IPS DF 4.7 (cell line): ENCODE measurements around the gene CLDN11.

Experiments used
- DNase-seq: peaks from one replicate; pipeline ENCODE4 v3.0.0-alpha.2; 2013; ENCODE audit warnings: low spot score; ENCODE audit errors: extremely low read depth

CLDN11 gene

DNA sequence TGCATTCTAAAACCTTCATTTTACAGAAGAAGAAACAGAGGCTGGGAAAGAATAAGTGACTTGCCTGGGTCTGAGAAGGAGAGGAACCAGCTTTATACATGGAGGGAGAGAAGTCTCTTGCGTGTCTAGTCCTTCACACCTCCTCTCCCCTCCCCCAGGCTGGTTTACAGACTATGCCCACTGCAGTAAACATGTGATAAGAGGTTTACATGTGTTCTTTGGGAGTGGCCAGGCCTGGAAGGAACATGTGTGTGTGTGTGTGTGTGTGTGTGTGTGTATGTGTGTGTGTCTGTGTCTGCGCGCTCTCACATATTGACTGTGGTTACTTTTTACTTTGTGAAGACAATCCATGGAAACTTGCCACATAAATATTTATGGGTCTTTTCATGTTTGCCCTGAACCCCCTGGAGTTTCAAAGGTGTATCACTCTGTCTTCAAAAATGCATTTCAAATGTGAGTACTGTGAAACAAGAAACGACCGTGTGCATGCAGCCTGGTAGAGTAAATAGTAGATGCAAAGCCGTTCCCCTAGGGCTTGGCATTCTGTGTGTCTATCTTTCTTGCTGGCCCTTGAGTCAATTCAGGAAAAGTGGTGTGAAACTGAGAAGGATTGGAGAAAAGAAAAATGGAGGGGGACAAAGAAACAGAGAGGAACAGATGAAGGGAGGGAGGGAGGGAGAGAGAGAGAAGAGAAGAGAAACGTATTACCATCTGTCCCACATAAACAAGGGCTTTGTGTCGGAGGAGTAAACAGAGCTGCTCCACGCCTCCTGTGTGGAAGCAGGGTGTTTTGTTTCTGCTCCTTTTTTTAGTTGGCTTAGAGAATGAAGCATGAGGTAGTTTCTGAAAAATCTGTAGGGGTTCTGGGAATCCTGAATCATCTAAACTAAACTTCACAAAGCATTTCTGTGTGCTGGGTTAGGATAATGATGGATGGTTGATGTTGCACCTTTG lies 51.7 kb downstream of the CLDN11 start:
- no peak for DNase-seq

DNA sequence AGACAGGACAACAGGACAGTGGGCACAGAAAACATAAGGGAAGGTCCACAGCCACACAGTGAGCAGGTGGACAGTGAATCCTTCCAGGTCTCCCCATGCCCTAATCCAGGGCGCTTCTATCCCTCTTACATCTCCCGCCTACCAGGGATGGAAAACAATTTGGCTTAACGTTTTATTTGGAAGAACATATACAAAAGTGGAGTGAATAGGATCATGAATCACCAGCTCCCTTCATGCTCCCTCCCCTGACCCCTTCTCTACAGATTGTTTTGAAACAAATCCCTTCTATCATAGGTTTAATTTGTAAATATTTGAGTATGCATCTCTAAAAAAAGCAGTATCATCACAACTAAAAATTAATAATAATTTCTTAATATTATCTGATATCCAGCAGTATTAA lies 52.5 kb downstream of the CLDN11 start:
- DNase-seq, result no peak

DNA sequence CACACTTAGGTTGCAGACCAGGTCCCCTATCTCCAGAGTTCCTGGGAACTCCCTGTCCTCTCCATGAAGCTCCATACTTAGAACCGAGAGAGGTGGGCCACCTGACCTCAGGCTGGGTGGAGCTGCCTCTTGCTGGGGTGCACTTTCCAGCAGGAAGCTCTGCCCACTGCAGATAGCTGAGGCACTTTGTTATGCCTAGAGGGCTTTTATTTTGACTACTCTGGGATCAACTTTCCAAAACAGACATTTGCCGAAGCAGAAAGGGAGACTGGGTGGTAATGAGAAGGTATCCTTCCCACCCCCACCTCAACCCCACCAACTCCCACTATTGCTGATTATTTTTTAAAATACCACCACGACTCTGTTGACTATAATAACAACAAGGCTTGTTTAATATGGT lies 54.7 kb downstream of the CLDN11 start:
- no peak for DNase-seq

GRCh38 chr3:170475092-170475685 lies 56.5 kb downstream of the CLDN11 start:
- DNase-seq, result no peak

- DNase-seq, result no peak
Observed at GRCh38 chr3:170476291-170476690, 57.6 kb downstream of the CLDN11 start.

- DNase-seq, result no peak
Observed at GRCh38 chr3:170477395-170477794, 58.7 kb downstream of the CLDN11 start.

- no peak for DNase-seq
Observed at GRCh38 chr3:170480111-170480510, 61.4 kb downstream of the CLDN11 start.

DNA sequence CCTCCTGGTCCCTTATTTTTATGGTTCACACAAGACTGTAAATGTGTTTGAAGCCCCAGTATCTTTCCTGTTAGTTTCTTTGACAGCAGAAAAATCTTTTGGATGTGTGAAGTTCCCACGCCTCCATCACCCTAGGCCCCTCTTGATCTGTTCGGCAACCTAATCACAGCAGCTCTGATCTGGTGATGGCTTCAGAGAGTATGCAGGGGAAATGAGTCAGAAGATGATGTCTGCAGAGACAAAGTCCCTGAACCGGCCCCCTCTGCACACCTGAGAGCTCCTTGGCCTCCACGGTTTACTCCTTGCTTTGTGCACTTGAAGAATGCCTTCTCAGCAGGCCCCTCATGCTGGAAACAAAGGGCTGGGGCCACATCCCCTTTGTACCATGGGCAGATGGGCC lies 63.5 kb downstream of the CLDN11 start:
- no peak for DNase-seq

DNA sequence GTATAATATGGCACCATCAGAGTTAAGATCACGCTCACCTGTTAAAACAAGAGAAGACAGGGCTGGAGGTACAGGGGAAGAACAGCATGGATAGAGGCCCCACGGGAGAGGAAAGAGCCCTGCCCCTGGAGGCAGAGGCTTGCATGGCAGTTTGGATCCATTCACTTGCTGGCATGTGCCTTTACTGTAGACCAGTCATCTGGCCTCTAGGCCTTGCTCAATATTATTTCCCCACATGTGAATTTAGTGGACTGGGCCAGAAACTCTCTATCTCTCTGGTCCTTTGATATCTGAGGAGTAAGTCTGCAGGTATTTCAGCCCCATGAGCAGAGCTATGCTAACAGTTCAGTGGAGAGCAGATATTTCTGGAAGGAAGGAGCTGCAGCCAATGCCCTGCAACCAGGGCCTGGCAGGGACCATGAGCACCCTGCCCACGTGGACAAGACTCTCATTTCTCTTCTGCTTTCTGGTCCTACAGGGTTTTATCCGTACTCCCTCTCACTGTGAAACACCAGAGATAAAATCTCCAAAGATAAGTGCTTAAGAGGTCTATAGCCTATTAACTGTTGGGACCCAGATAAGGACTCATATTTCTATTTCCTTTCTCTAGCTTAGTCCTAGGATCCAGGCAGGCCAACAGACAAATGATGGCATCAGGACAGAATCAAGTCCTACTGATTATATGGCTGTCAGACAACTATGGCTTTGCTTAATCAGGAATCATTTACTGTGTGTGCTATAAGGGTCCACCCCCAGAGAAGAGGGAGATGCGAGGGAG lies 65.0 kb downstream of the CLDN11 start:
- DNase-seq, result no peak
